ENCODE data around the gene RASSF1.

- TF ChIP-seq CTCF (IDR thresholded peaks at IDR 0.05) = no peak
- no peak for TF ChIP-seq POLR2AphosphoS5 (IDR thresholded peaks at IDR 0.05; ENCODE audit: low read depth, low read length)
- no peak for TF ChIP-seq REST (IDR thresholded peaks at IDR 0.05; ENCODE audit: insufficient read depth in 1 of 2, low read depth in 2 of 2, low read length in 1 of 2)
- no peak for TF ChIP-seq TCF7L2 (IDR thresholded peaks at IDR 0.05; ENCODE audit: low read depth, low read length)
Measured at GRCh38 chr3:50295553-50296431, 44.8 kb downstream of the RASSF1 start.

Data from Panc1 (cell line).